ENCODE data around the gene HS6ST3. TPM values are rescaled to one million over a fixed set of nuclear protein-coding genes. Genes with fewer than 3 reads are reported as not detected.

The HS6ST3 gene
- total and polyA plus RNA-seq, 9 of the 15 experiments (the other 6 are each of a cell fraction or from before 2014, with no cell fraction given) = not detected

DNA sequence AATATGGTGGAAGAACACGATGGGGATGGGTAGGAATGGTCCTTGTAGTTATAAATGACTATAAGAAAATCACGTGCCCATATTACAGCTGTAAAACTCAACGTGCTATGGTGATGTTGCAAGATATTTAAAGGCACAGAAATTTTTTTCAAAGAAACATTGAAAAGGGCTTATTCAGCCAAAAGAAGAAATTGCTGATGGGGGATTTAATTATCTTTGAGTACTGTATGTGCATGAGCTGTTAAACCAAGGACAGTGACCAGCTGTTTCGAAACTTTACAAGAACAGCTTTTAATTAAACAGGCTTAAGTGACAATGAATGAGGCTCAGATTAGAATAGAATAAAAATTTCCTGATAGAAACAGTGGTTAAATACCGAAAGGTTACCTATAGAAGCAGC lies 339.0 kb downstream of the HS6ST3 start (continued):
- TF ChIP-seq TOE1 (IDR thresholded peaks at IDR 0.05; ENCODE audit: borderline replicate concordance) = no peak
- TF ChIP-seq TOE1 (CRISPR knock-in tag; IDR thresholded peaks at IDR 0.05; ENCODE audit: borderline replicate concordance, low read depth) = no peak
- TF ChIP-seq ZNF324 (CRISPR knock-in tag; IDR thresholded peaks at IDR 0.05) = no peak
- TF ChIP-seq ZC3H11A (IDR thresholded peaks at IDR 0.05; ENCODE audit: low read depth, low read length) = no peak
- no peak for TF ChIP-seq ZNF347 (CRISPR knock-in tag; IDR thresholded peaks at IDR 0.05; ENCODE audit: low read depth)
- TF ChIP-seq ADNP (tag; IDR thresholded peaks at IDR 0.05) = no peak
- no peak for TF ChIP-seq ZNF253 (CRISPR knock-in tag; conservative IDR thresholded peaks at IDR 0.05)

DNA sequence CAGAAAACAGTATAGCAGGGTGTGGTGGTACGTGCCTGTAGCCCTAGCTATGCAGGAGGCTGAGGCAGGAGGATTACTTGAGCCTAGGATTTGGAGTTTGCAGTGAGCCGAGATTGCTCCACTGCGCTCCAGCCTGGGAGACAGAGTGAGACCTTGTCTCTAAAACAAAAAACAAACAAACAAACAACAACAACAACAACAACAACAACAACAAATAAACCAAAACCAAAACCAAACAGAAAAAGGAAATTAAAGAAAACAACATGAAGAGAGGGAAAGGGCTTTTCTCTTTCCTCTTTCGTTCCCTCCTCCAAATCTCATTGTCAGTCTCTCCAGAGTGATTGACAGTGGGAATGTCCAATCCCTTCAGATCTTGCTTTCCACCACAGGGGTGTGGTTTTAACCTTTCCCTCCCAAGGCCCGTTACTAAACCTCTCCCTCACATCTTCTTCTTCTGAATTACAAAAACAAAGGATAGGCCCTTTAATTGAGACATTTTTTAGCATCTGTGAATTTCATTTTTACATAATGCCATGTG lies 341.2 kb downstream of the HS6ST3 start:
- H3K4me3 ChIP-seq = no peak overlapping the region
- no peak overlapping the region for H3K27ac ChIP-seq (ENCODE audit: extremely low read depth, low read depth, low read length)
- no peak for FAIRE-seq
- in situ Hi-C loops (cut with MboI) = no loop called here
- H3K4me2 ChIP-seq (ENCODE audit: insufficient read depth, low read length) = no peak overlapping the region
- no peaks in the 10 kb centered on the region for H3K36me3 ChIP-seq (ENCODE audit: control insufficient read depth, insufficient read depth, low read length)
- ChIA-PET POLR2A (interaction anchor here (0.6 to 0.9 kb wide), 2 partner anchors 29 to 1244 kb away, joined by 3 to 5 read pairs; no protein-coding TSS in a partner anchor), CTCF (ENCODE audit: low intra/inter-chr PET ratio) (no interaction called here)
- WGBS (ENCODE audit: insufficient coverage, low coverage, missing lambda C conversion rate) = 11% methylated on average over 3 of the region's 5 CpGs
- DNase-seq (ENCODE audit: extremely low read depth in 1 of 4, low spot score in 3 of 4) = peak in 1 of 4 experiments; percentile 2
- H3K9me3 ChIP-seq (replicated peaks; ENCODE audit: control insufficient read depth, insufficient read depth, low read depth, low read length) = no peaks in the 10 kb centered on the region
- H3K4me1 ChIP-seq (replicated peaks in 1 of 2; ENCODE audit: control insufficient read depth in 2 of 2, insufficient read depth in 2 of 2, low read length in 2 of 2) = no peaks in the 10 kb centered on the region
- no peaks in the 10 kb centered on the region for H3K27me3 ChIP-seq (ENCODE audit: control insufficient read depth in 2 of 2, insufficient read depth in 2 of 2, low read length in 2 of 2)
- no peak for ATAC-seq
- H2AFZ ChIP-seq (ENCODE audit: low read depth, low read length) = no peak overlapping the region
- intact Hi-C loops (cut with micrococcal nuclease) = no loop called here
- H4K20me1 ChIP-seq (replicated peaks; ENCODE audit: control insufficient read depth, insufficient read depth, low read length) = no peaks in the 10 kb centered on the region
- no peak for TF ChIP-seq CREB1 (IDR thresholded peaks at IDR 0.05)
- TF ChIP-seq CREB1 (CRISPR knock-in tag; IDR thresholded peaks at IDR 0.05) = no peak
- TF ChIP-seq PTRF (tag; IDR thresholded peaks at IDR 0.05) = no peak
- no peak for TF ChIP-seq ZNF644 (tag; IDR thresholded peaks at IDR 0.05; ENCODE audit: low read depth)
- no peak for TF ChIP-seq TAF1 (IDR thresholded peaks at IDR 0.05; ENCODE audit: control insufficient read depth, extremely low read depth, insufficient read depth, low read length, severe bottlenecking)
- TF ChIP-seq HNRNPK (IDR thresholded peaks at IDR 0.05; ENCODE audit: low read depth, low read length, poor library complexity, severe bottlenecking) = no peak
- TF ChIP-seq, protein P1, sequence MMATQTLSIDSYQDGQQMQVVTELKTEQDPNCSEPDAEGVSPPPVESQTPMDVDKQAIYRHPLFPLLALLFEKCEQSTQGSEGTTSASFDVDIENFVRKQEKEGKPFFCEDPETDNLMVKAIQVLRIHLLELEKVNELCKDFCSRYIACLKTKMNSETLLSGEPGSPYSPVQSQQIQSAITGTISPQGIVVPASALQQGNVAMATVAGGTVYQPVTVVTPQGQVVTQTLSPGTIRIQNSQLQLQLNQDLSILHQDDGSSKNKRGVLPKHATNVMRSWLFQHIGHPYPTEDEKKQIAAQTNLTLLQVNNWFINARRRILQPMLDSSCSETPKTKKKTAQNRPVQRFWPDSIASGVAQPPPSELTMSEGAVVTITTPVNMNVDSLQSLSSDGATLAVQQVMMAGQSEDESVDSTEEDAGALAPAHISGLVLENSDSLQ (IDR thresholded peaks at IDR 0.05) = peak; percentile 75
- H3K79me2 ChIP-seq (ENCODE audit: control insufficient read depth, insufficient read depth, low read length) = no peaks in the 10 kb centered on the region
- BruUV-seq (replicated peaks) = no TSS peak
- no peaks in the 10 kb centered on the region for H3K9me1 ChIP-seq (ENCODE audit: control insufficient read depth, insufficient read depth, low read length)
- no peak overlapping the region for H3K9ac ChIP-seq (ENCODE audit: insufficient read depth in 1 of 2, low read depth in 2 of 2, low read length in 2 of 2)
